ENCODE data around the gene KLRB1. TPM values are rescaled to one million over a fixed set of nuclear protein-coding genes. Genes with fewer than 3 reads are reported as not detected.

KLRB1 gene
- not detected in 2 replicates for total RNA-seq

DNA sequence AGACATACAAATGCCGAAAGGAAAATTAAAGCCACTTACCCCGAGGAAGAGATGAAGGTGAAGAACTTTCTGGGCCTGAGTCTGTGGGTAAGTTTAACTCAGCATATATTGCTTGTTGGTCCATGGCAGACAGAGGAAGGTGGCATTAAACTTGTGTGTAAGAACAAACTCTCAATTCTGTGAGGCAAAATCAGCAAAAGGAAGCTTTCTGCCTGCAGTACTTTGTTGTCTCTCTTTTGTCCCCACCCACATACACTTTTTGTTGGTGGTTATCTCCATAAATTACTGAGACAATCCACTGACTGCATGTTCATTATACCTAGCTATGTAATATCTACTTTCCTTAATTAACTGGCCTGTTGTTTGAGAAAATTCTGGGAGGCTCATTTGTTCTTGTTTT is at the start of gene KLRB1:
Gene KLRB1, minus strand, starts transcription at position 201 of the 400 bp plus-strand sequence. Its CDS starts 77 bp downstream, at position 124.

Other genes starting within 250 kb of the KLRB1 start
- gene CLEC2D, start 61.8 kb upstream of the KLRB1 start, total RNA-seq: 1.2 and 2.3 TPM in 2 replicates
- not detected in 2 replicates for gene CLECL1, start 125.2 kb upstream of the KLRB1 start, total RNA-seq
- gene CD69, start 153.0 kb upstream of the KLRB1 start, total RNA-seq: not detected in 2 replicates
- not detected in 2 replicates for gene KLRF1, start 219.6 kb upstream of the KLRB1 start, total RNA-seq

All from regular cardiac myocyte (primary cell).